ENCODE results near the gene RPS15A.

RPS15A gene

GRCh38 chr16:18832006-18832405, 41.9 kb upstream of the RPS15A start:
- no peak for TF ChIP-seq CTCF (IDR thresholded peaks at IDR 0.05; ENCODE audit: low read length, missing control alignments)
- no peak overlapping the region for H3K4me3 ChIP-seq (replicated peaks; ENCODE audit: low read depth, low read length)
- no peak for DNase-seq (ENCODE audit: low read depth)

GRCh38 chr16:18829251-18829650, 39.1 kb upstream of the RPS15A start:
- DNase-seq (ENCODE audit: low read depth), result no peak
- no peak overlapping the region for H3K4me3 ChIP-seq (replicated peaks; ENCODE audit: low read depth, low read length)
- no peak for TF ChIP-seq CTCF (IDR thresholded peaks at IDR 0.05; ENCODE audit: low read length, missing control alignments)

GRCh38 chr16:18827890-18828289, 37.8 kb upstream of the RPS15A start:
- no peak for TF ChIP-seq CTCF (IDR thresholded peaks at IDR 0.05; ENCODE audit: low read length, missing control alignments)
- H3K4me3 ChIP-seq (replicated peaks; ENCODE audit: low read depth, low read length), result no peak overlapping the region
- no peak for DNase-seq (ENCODE audit: low read depth)

GRCh38 chr16:18816286-18816685, 26.2 kb upstream of the RPS15A start:
- no peak for DNase-seq (ENCODE audit: low read depth)
- no peak overlapping the region for H3K4me3 ChIP-seq (replicated peaks; ENCODE audit: low read depth, low read length)
- TF ChIP-seq CTCF (IDR thresholded peaks at IDR 0.05; ENCODE audit: low read length, missing control alignments), result no peak

- DNase-seq (ENCODE audit: low read depth), result no peak
- H3K4me3 ChIP-seq (replicated peaks; ENCODE audit: low read depth, low read length), result no peak overlapping the region
- no peak for TF ChIP-seq CTCF (IDR thresholded peaks at IDR 0.05; ENCODE audit: low read length, missing control alignments)
These were observed 21.8 kb upstream of the RPS15A start for GRCh38 chr16:18811925-18812324.

GRCh38 chr16:18809165-18809564, 19.0 kb upstream of the RPS15A start:
- no peak for TF ChIP-seq CTCF (IDR thresholded peaks at IDR 0.05; ENCODE audit: low read length, missing control alignments)
- H3K4me3 ChIP-seq (replicated peaks; ENCODE audit: low read depth, low read length), result no peak overlapping the region
- no peak for DNase-seq (ENCODE audit: low read depth)

GRCh38 chr16:18805257-18805773, 15.2 kb upstream of the RPS15A start:
- DNase-seq (ENCODE audit: low read depth), result no peak
- no peak overlapping the region for H3K4me3 ChIP-seq (replicated peaks; ENCODE audit: low read depth, low read length)
- no peak for TF ChIP-seq CTCF (IDR thresholded peaks at IDR 0.05; ENCODE audit: low read length, missing control alignments)

Measured in fibroblast of pulmonary artery (primary cell).